ENCODE measurements around the gene MOB3B.

DNA sequence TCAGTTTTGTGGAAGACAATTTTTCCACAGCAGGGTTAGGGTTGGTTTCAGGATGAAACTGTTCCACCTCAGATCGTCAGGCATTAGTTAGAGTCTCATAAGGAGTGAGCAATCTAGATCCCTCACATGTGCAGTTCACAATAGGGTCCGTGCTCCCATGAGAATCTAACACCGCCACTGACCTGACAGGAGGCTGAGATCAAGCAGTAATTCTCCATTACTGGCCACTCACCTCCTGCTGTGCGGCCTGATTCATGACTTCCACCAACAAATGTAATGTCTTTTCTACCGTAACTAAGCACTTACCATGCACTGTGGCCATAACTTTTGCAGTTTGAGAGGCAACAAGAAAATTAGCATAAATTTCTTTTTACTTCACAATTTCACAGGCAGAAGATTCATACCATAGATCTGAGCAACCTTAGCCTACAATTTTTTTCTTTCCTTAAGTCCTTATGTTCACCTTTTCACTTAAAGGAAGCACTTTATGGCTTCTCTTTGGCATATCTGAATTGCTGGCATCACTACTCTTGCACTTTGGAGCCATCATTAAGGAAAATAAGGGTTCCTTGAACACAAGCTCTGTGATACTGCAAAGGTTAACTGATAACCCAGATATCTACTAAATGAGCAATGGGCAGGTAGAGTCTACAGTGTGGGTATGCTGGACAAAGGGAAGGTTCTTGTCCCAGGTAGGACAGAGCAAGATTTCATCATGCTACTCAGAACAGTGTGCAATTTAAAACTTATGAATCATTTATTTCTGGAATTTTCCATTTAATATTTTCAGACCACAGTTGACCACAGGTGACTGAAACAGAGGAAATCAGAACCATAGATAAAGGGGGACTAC lies 88.5 kb downstream of the MOB3B start:
- TF ChIP-seq, protein P1, sequence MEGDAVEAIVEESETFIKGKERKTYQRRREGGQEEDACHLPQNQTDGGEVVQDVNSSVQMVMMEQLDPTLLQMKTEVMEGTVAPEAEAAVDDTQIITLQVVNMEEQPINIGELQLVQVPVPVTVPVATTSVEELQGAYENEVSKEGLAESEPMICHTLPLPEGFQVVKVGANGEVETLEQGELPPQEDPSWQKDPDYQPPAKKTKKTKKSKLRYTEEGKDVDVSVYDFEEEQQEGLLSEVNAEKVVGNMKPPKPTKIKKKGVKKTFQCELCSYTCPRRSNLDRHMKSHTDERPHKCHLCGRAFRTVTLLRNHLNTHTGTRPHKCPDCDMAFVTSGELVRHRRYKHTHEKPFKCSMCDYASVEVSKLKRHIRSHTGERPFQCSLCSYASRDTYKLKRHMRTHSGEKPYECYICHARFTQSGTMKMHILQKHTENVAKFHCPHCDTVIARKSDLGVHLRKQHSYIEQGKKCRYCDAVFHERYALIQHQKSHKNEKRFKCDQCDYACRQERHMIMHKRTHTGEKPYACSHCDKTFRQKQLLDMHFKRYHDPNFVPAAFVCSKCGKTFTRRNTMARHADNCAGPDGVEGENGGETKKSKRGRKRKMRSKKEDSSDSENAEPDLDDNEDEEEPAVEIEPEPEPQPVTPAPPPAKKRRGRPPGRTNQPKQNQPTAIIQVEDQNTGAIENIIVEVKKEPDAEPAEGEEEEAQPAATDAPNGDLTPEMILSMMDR (IDR thresholded peaks at IDR 0.05), result no peak
- TF ChIP-seq POLR2A (IDR thresholded peaks at IDR 0.05), result no peak
